ENCODE data around the gene LSMEM2.
A peak's percentile ranks its signal among the peaks of the same experiment; 100 is the strongest.

Gene LSMEM2

GRCh38 chr3:50327129-50327528, 48.2 kb downstream of the LSMEM2 start:
- no peak for DNase-seq
- in situ Hi-C loops (cut with HindIII; ENCODE audit: low pct_ligation_motif_present, low pct_unique_long_range_greater_than_20kb, low sequenced_read_pairs), result no loop called here

- in situ Hi-C loops (cut with HindIII; ENCODE audit: low pct_ligation_motif_present, low pct_unique_long_range_greater_than_20kb, low sequenced_read_pairs), result no loop called here
- DNase-seq, result peak; percentile 95
These were observed 49.2 kb downstream of the LSMEM2 start, which contains the start of gene TUSC2 for GRCh38 chr3:50327943-50328691. TSS of gene TUSC2 (minus strand) at chr3:50328223. CDS start at chr3:50328099, 124 bp downstream.

GRCh38 chr3:50330330-50330729, 51.4 kb downstream of the LSMEM2 start:
- no peak for DNase-seq
- in situ Hi-C loops (cut with HindIII; ENCODE audit: low pct_ligation_motif_present, low pct_unique_long_range_greater_than_20kb, low sequenced_read_pairs), result no loop called here

GRCh38 chr3:50331364-50331907, 52.5 kb downstream of the LSMEM2 start:
- DNase-seq, result no peak
- in situ Hi-C loops (cut with HindIII; ENCODE audit: low pct_ligation_motif_present, low pct_unique_long_range_greater_than_20kb, low sequenced_read_pairs), result no loop called here

- no peak for DNase-seq
- in situ Hi-C loops (cut with HindIII; ENCODE audit: low pct_ligation_motif_present, low pct_unique_long_range_greater_than_20kb, low sequenced_read_pairs), result no loop called here
These were observed 54.9 kb downstream of the LSMEM2 start for GRCh38 chr3:50333744-50334328.

- no peak for DNase-seq
- in situ Hi-C loops (cut with HindIII; ENCODE audit: low pct_ligation_motif_present, low pct_unique_long_range_greater_than_20kb, low sequenced_read_pairs), result no loop called here
These were observed 55.6 kb downstream of the LSMEM2 start for GRCh38 chr3:50334339-50335075.

- peak; percentile 35 for DNase-seq
- in situ Hi-C loops (cut with HindIII; ENCODE audit: low pct_ligation_motif_present, low pct_unique_long_range_greater_than_20kb, low sequenced_read_pairs), result no loop called here
These were observed 57.7 kb downstream of the LSMEM2 start for GRCh38 chr3:50336452-50337174.

GRCh38 chr3:50337175-50337861, 58.4 kb downstream of the LSMEM2 start:
- DNase-seq, result peak; percentile 98
- in situ Hi-C loops (cut with HindIII; ENCODE audit: low pct_ligation_motif_present, low pct_unique_long_range_greater_than_20kb, low sequenced_read_pairs), result no loop called here

All from ACHN (cell line).